IMR-90 (cell line): ENCODE results near the gene BTN1A1. TPM values are rescaled to one million over a fixed set of nuclear protein-coding genes. Genes with fewer than 3 reads are reported as not detected.

Experiments used
- ATAC-seq: fragments of 200-7000 bp; cut with Tn5 transposase; 2 replicates; pipeline ENCODE4 v1.9.1; 2020; ENCODE audit warnings: low read depth, mild to moderate bottlenecking, moderate library complexity
- BruUV-seq: library from RNA; stranded (reverse); fragments of 400-500 nt; replicated peaks from 2 replicates; lab custom pipeline; 2021; lab: Mats Ljungman, UMichigan
- CTCF ChIA-PET: fragments of 300-600 bp; formaldehyde crosslinking; extraction: SDS; loops from one replicate; lab custom pipeline; 2021; ENCODE audit warnings: antibody characterized with exemption; lab: Yijun Ruan, JAX
- POLR2A ChIA-PET: fragments of 300-600 bp; sonication (Branson Sonifier 250); formaldehyde crosslinking; loops from one replicate; lab custom pipeline; 2022; ENCODE audit warnings: antibody characterized with exemption; ENCODE audit not compliant: unreplicated experiment; lab: Charles Lee
- DNase-seq: peaks from one replicate; pipeline ENCODE4 v3.0.0; 2013
- H2AFZ ChIP-seq: replicated peaks from 2 replicates; pipeline ENCODE3; 2013; ENCODE audit warnings: low read length, mild to moderate bottlenecking; ENCODE audit not compliant: poor library complexity
- H2AK5ac ChIP-seq: 2 replicates; pipeline ENCODE4 v1.6.1; 2013; ENCODE audit warnings: low read depth, low read length, inconsistent platforms
- H2AK9ac ChIP-seq: replicated peaks from 2 replicates; pipeline ENCODE3; 2013; ENCODE audit warnings: mild to moderate bottlenecking, low read depth, low read length, moderate library complexity; ENCODE audit not compliant: poor library complexity
- H2BK120ac ChIP-seq: 2 replicates; pipeline ENCODE4 v1.6.1; 2013; ENCODE audit warnings: low read depth, low read length, inconsistent platforms
- H2BK15ac ChIP-seq: 3 replicates; pipeline ENCODE4 v1.6.1; 2013; ENCODE audit warnings: low read depth, low read length, inconsistent platforms
- H2BK20ac ChIP-seq: 2 replicates; pipeline ENCODE4 v1.6.1; 2013; ENCODE audit warnings: low read depth, mild to moderate bottlenecking, inconsistent platforms, low read length, moderate library complexity
- H2BK5ac ChIP-seq: 2 replicates; pipeline ENCODE4 v1.6.1; 2013; ENCODE audit warnings: mild to moderate bottlenecking, low read depth, low read length, inconsistent platforms; ENCODE audit not compliant: poor library complexity, severe bottlenecking
- H3K14ac ChIP-seq: replicated peaks from 2 replicates; pipeline ENCODE4 v1.6.1; 2013; ENCODE audit warnings: low read depth, low read length, inconsistent platforms
- H3K18ac ChIP-seq: 2 replicates; pipeline ENCODE4 v1.6.1; 2013; ENCODE audit warnings: low read depth, low read length, control low read depth
- H3K23ac ChIP-seq: 2 replicates; pipeline ENCODE4 v1.6.1; 2013; ENCODE audit warnings: low read depth, low read length, inconsistent platforms
- H3K27ac ChIP-seq: 2 replicates; pipeline ENCODE4 v1.5.1; 2013; ENCODE audit warnings: mild to moderate bottlenecking, control low read depth, low read length; ENCODE audit not compliant: insufficient read depth
- H3K27me3 ChIP-seq: 2 replicates; pipeline ENCODE4 v1.6.1; 2013; ENCODE audit warnings: low read length; ENCODE audit not compliant: control insufficient read depth, insufficient read depth
- H3K36me3 ChIP-seq: 2 replicates; pipeline ENCODE4 v1.6.1; 2013; ENCODE audit warnings: low read length, mixed read lengths; ENCODE audit not compliant: control insufficient read depth, insufficient read depth
- H3K4ac ChIP-seq: 2 replicates; pipeline ENCODE4 v1.6.1; 2013; ENCODE audit warnings: low read depth, low read length, inconsistent platforms
- H3K4me1 ChIP-seq: 2 replicates; pipeline ENCODE4 v1.6.1; 2013; ENCODE audit warnings: low read length, mixed read lengths; ENCODE audit not compliant: control insufficient read depth, insufficient read depth
- H3K4me2 ChIP-seq: 2 replicates; pipeline ENCODE4 v1.6.1; 2013; ENCODE audit warnings: low read depth, mild to moderate bottlenecking, control low read depth, low read length, moderate library complexity
- H3K4me3 ChIP-seq: 2 replicates; pipeline ENCODE4 v1.5.1; 2013; ENCODE audit warnings: low read depth, mild to moderate bottlenecking, control low read depth, low read length, moderate library complexity; ENCODE audit not compliant: insufficient read depth
- H3K56ac ChIP-seq: 2 replicates; pipeline ENCODE4 v1.6.1; 2013; ENCODE audit warnings: low read length, inconsistent platforms; ENCODE audit not compliant: insufficient read depth; ENCODE audit errors: extremely low read depth
- H3K79me1 ChIP-seq, 2 experiments: 2 replicates each; pipeline ENCODE4 v1.6.1; 2013; ENCODE audit warnings: low read length in 2 of 2, inconsistent platforms in 1 of 2, low read depth in 1 of 2
- H3K9ac ChIP-seq: 2 replicates; pipeline ENCODE4 v1.6.1; 2013; ENCODE audit warnings: low read depth, low read length, control low read depth
- H3K9me1 ChIP-seq: 2 replicates; pipeline ENCODE4 v1.6.1; 2013; ENCODE audit warnings: low read length, inconsistent platforms; ENCODE audit not compliant: insufficient read depth
- H3K9me3 ChIP-seq: 2 replicates; pipeline ENCODE4 v1.6.1; 2013; ENCODE audit warnings: low read length; ENCODE audit not compliant: control insufficient read depth, insufficient read depth
- H4K20me1 ChIP-seq: 2 replicates; pipeline ENCODE4 v1.6.1; 2013; ENCODE audit warnings: low read length, inconsistent platforms; ENCODE audit not compliant: insufficient read depth
- H4K5ac ChIP-seq: 2 replicates; pipeline ENCODE4 v1.6.1; 2013; ENCODE audit warnings: mild to moderate bottlenecking, low read depth, low read length, control low read depth
- H4K8ac ChIP-seq, 2 experiments: 2 replicates each; pipeline ENCODE4 v1.6.1; 2013; ENCODE audit warnings: low read depth in 2 of 2, low read length in 2 of 2, control low read depth in 1 of 2, inconsistent platforms in 1 of 2
- H4K91ac ChIP-seq: 2 replicates; pipeline ENCODE4 v1.6.1; 2013; ENCODE audit warnings: low read depth, low read length, inconsistent platforms; ENCODE audit not compliant: insufficient read depth
- BHLHE40 ChIP-seq: fragments of 150-350 bp; IDR thresholded peaks from 2 replicates; pipeline ENCODE4 v1.6.1; 2016; ENCODE audit warnings: mild to moderate bottlenecking, low read depth, low read length
- CEBPB ChIP-seq: IDR thresholded peaks from 2 replicates; pipeline ENCODE4 v1.6.1; 2012; ENCODE audit warnings: low read depth, low read length, improper control_type of control experiment
- CHD1 ChIP-seq: IDR thresholded peaks from 2 replicates; pipeline ENCODE4 v1.6.1; 2012; ENCODE audit warnings: low read depth, low read length, improper control_type of control experiment
- FOS ChIP-seq: fragments of 150-350 bp; IDR thresholded peaks from 2 replicates; pipeline ENCODE4 v1.6.1; 2016; ENCODE audit warnings: low read depth, low read length
- MAFK ChIP-seq: IDR thresholded peaks from 2 replicates; pipeline ENCODE4 v1.6.1; 2012; ENCODE audit warnings: low read depth, low read length, improper control_type of control experiment
- MAZ ChIP-seq: IDR thresholded peaks from 2 replicates; pipeline ENCODE4 v1.6.1; 2012; ENCODE audit warnings: low read depth, mild to moderate bottlenecking, low read length, improper control_type of control experiment, moderate library complexity, borderline replicate concordance
- MXI1 ChIP-seq: IDR thresholded peaks from 2 replicates; pipeline ENCODE4 v1.6.1; 2012; ENCODE audit warnings: low read depth, mild to moderate bottlenecking, low read length, moderate library complexity, borderline replicate concordance
- POLR2A ChIP-seq: IDR thresholded peaks from 2 replicates; pipeline ENCODE4 v1.6.1; 2012; ENCODE audit warnings: mild to moderate bottlenecking, low read depth, low read length
- RAD21 ChIP-seq: IDR thresholded peaks from 2 replicates; pipeline ENCODE4 v1.6.1; 2012; ENCODE audit warnings: low read length, improper control_type of control experiment
- RCOR1 ChIP-seq: IDR thresholded peaks from 2 replicates; pipeline ENCODE4 v1.6.1; 2012; ENCODE audit warnings: mild to moderate bottlenecking, low read length, improper control_type of control experiment; ENCODE audit not compliant: insufficient replicate concordance
- RFX5 ChIP-seq: IDR thresholded peaks from 2 replicates; pipeline ENCODE4 v1.8.0; 2012; ENCODE audit warnings: low read depth, mild to moderate bottlenecking, low read length, moderate library complexity
- SMC3 ChIP-seq: fragments of 150-350 bp; IDR thresholded peaks from 2 replicates; pipeline ENCODE4 v1.6.1; 2016; ENCODE audit warnings: low read depth, mild to moderate bottlenecking, antibody characterized with exemption, low read length, moderate library complexity
- USF2 ChIP-seq: fragments of 150-350 bp; IDR thresholded peaks from 2 replicates; pipeline ENCODE4 v1.6.1; 2017; ENCODE audit warnings: mild to moderate bottlenecking, antibody characterized with exemption, low read length, low read depth
- WGBS, 2 experiments: methylation state at CpG; one replicate each; pipeline versions ENCODE4 v1.1.5 to v1.1.7; 2013; ENCODE audit warnings: missing lambda C conversion rate in 2 of 2; ENCODE audit not compliant: insufficient read length in 1 of 2; ENCODE audit errors: extremely low coverage in 2 of 2; 5-methylcytosine and 5-hydroxymethylcytosine counted together
- dilution Hi-C: fragments of 300-500 bp; cut with HindIII; formaldehyde crosslinking; loops from one replicate; pipeline ENCODE4 v1.14.3; 2018; ENCODE audit warnings: low sequenced_read_pairs; ENCODE audit not compliant: unreplicated experiment
- in situ Hi-C: fragments of 300-500 bp; cut with MboI; formaldehyde crosslinking; loops from 3 replicates; pipeline ENCODE4 v1.14.3; 2019; ENCODE audit warnings: low sequenced_read_pairs, inconsistent platforms, mixed read lengths
- intact Hi-C: fragments of 100-400 bp; cut with micrococcal nuclease; formaldehyde crosslinking; loops from 2 replicates; pipeline ENCODE4 v1.10.0; 2022
- polyA plus RNA-seq, 3 experiments: library from polyadenylated mRNA; depleted of rRNA; stranded (reverse); fragments of >200 nt; gene quantifications; 2 replicates each; pipeline ENCODE4 v1.2.3, GENCODE V29; 2012; ENCODE audit warnings: low replicate concordance in 1 of 3
- total RNA-seq: library from RNA; depleted of rRNA; stranded (reverse); fragments of >200 nt; gene quantifications from 2 replicates; pipeline ENCODE4 v1.2.3, GENCODE V29; 2012
- TF ChIP-seq, protein P1 (sequence below): conservative IDR thresholded peaks from 2 replicates; pipeline ENCODE4 v1.5.1; 2012; ENCODE audit warnings: mild to moderate bottlenecking, low read depth, low read length, improper control_type of control experiment

The BTN1A1 gene
- total and polyA plus RNA-seq, 2 of the 4 experiments (the other 2 are of a cell fraction), result not detected

DNA sequence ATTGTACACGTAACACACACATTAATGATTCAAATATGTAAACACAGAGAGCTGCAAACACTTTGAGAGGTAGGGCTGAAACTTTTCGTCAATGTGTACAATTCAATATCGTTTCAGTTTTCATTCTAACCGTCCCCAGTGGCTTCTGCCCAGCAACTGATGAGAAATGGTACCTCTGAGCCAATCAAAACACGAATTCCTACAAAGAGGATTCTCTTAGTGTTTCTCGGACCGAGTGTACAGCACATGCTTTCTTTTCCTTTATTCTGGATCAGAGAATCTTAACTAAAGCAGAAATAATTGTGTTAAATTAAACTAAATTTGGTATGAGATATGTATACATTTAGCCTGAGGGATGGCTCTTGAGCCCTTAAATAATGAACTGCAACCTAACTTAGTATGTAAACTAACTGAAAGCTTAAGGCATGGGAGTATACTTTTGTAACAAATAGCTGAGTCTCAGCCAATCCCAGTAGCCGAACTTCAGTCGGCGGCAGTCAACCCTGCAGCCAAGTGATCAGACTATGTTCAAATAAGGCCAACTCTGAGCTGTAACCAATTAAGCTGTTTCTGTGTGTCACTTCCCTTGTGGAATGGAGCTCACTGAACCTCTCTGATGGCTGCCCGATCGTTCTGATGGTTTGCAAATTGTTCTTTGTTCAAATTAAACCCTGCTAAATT lies 26.2 kb upstream of the BTN1A1 start (continued):
- TF ChIP-seq CEBPB, result peak; percentile 61; the same call in 1 of the 2 replicates
- no peak for TF ChIP-seq MAZ

- peak overlapping the region; percentile 99 for H3K9ac ChIP-seq
- H3K27me3 ChIP-seq, result no peaks in the 10 kb centered on the region
- H4K5ac ChIP-seq, result peak overlapping the region; percentile 100
- no CpG with 5 or more reads among the region's 2 CpGs for WGBS, 2 experiments
- peak overlapping the region; percentile 99 for H4K91ac ChIP-seq
- H2BK20ac ChIP-seq, result peak overlapping the region; percentile 89
- H3K79me1 ChIP-seq, result peaks cover 4 to 25% of the 10 kb centered on the region in 2 experiments
- H3K4me1 ChIP-seq, result peaks cover 25% of the 10 kb centered on the region
- peak overlapping the region; percentile 97 for H2AK9ac ChIP-seq
- H3K27ac ChIP-seq, result peak overlapping the region; percentile 98
- H3K23ac ChIP-seq, result peak overlapping the region; percentile 98
- no peaks in the 10 kb centered on the region; the same call in 1 of the 2 replicates for H3K9me3 ChIP-seq
- DNase-seq, result no peak
- peak overlapping the region; percentile 96 to 99 for H4K8ac ChIP-seq
- ChIA-PET CTCF (interaction anchor here (0.6 kb wide), 2 partner anchors 112 to 152 kb away, joined by 3 to 12 read pairs; no protein-coding TSS in a partner anchor), POLR2A (interaction anchor here (0.6 to 0.9 kb wide), 3 partner anchors 47 to 128 kb away, joined by 3 to 5 read pairs (median 5); no protein-coding TSS in a partner anchor)
- peak overlapping the region; percentile 97 for H2BK5ac ChIP-seq
- peak overlapping the region; percentile 99 for H3K56ac ChIP-seq
- peak overlapping the region; percentile 97 for H2BK120ac ChIP-seq
- peak overlapping the region; percentile 95 for H2BK15ac ChIP-seq
- peak overlapping the region; percentile 45 for H2AFZ ChIP-seq
- H3K4me2 ChIP-seq, result peak overlapping the region; percentile 97
- BruUV-seq, result TSS peak; percentile 58
- H3K4ac ChIP-seq, result peak overlapping the region; percentile 99
- dilution Hi-C loops (no loop called here), in situ Hi-C loops (no loop called here), intact Hi-C loops (loop anchor here (5.0 kb wide), 1 partner anchor 48 kb away; no protein-coding TSS in a partner anchor)
- H3K9me1 ChIP-seq, result peaks cover 13% of the 10 kb centered on the region
- H2AK5ac ChIP-seq, result peak overlapping the region; percentile 98
- ATAC-seq, result no peak
- H3K18ac ChIP-seq, result peak overlapping the region; percentile 95
- H3K36me3 ChIP-seq, result no peaks in the 10 kb centered on the region
- no peaks in the 10 kb centered on the region for H4K20me1 ChIP-seq
- H3K4me3 ChIP-seq, result peak overlapping the region; percentile 53
- peak overlapping the region; percentile 99 for H3K14ac ChIP-seq
- TF ChIP-seq MXI1 (no peak), FOS (no peak), POLR2A (no peak), BHLHE40 (no peak), MAZ (no peak), MAFK (no peak), SMC3 (no peak), RAD21 (no peak), CHD1 (no peak), RFX5 (no peak), CEBPB (no peak), RCOR1 (no peak), USF2 (no peak)
- TF ChIP-seq, protein P1, sequence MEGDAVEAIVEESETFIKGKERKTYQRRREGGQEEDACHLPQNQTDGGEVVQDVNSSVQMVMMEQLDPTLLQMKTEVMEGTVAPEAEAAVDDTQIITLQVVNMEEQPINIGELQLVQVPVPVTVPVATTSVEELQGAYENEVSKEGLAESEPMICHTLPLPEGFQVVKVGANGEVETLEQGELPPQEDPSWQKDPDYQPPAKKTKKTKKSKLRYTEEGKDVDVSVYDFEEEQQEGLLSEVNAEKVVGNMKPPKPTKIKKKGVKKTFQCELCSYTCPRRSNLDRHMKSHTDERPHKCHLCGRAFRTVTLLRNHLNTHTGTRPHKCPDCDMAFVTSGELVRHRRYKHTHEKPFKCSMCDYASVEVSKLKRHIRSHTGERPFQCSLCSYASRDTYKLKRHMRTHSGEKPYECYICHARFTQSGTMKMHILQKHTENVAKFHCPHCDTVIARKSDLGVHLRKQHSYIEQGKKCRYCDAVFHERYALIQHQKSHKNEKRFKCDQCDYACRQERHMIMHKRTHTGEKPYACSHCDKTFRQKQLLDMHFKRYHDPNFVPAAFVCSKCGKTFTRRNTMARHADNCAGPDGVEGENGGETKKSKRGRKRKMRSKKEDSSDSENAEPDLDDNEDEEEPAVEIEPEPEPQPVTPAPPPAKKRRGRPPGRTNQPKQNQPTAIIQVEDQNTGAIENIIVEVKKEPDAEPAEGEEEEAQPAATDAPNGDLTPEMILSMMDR, result no peak
Observed at GRCh38 chr6:26474439-26474881, 25.6 kb upstream of the BTN1A1 start.
